Testis (tissue), 2 donors: Measurements from ENCODE around the gene SDHAF2.

Experiments
- CTCF ChIP-seq, 3 experiments: fragments of 450-650 bp in 2 of 3; fragments of 200-600 bp in 1 of 3; sonication (generic) in 1 of 3; IDR thresholded peaks; one replicate each; pipeline ENCODE4 v1.5.1; 2016 to 2019; ENCODE audit warnings: antibody characterized with exemption in 3 of 3, mild to moderate bottlenecking in 2 of 3, moderate library complexity in 1 of 3
- POLR2A ChIP-seq: fragments of 450-650 bp; IDR thresholded peaks from one replicate; pipeline ENCODE4 v1.6.1; 2017; ENCODE audit warnings: antibody characterized with exemption, mild to moderate bottlenecking, moderate library complexity

- TF ChIP-seq CTCF (IDR thresholded peaks at IDR 0.05) (no peak), POLR2A (no peak)
Measured at GRCh38 chr11:61401173-61401572, 28.8 kb upstream of the SDHAF2 start.
